MM.1S (cell line): Measurements from ENCODE around the gene OXT.

Source experiments
- DNase-seq: peaks from one replicate; pipeline ENCODE4 v3.0.0-alpha.2; 2015
- H2AFZ ChIP-seq: fragments of 300-600 bp; sonication (generic); 2 replicates; pipeline ENCODE4 v1.6.0; 2016; ENCODE audit warnings: antibody characterized with exemption, low read length
- H3F3A ChIP-seq: fragments of 300-600 bp; sonication (generic); 2 replicates; pipeline ENCODE4 v1.6.1; 2016; ENCODE audit warnings: mild to moderate bottlenecking, antibody characterized with exemption, low read length, moderate library complexity, mixed read lengths; ENCODE audit not compliant: insufficient read depth
- H3K27ac ChIP-seq: fragments of 300-600 bp; sonication (generic); 2 replicates; pipeline ENCODE4 v1.5.1; 2016; ENCODE audit warnings: mild to moderate bottlenecking, low read length
- H3K27me3 ChIP-seq: fragments of 300-600 bp; sonication (generic); replicated peaks from 2 replicates; pipeline ENCODE4 v1.6.0; 2016; ENCODE audit warnings: low read length; ENCODE audit not compliant: insufficient read depth
- H3K36me3 ChIP-seq: fragments of 300-600 bp; sonication (generic); replicated peaks from 2 replicates; pipeline ENCODE4 v1.6.1; 2016; ENCODE audit warnings: mild to moderate bottlenecking, low read length, mixed read lengths; ENCODE audit not compliant: insufficient read depth
- H3K4me1 ChIP-seq: fragments of 300-600 bp; sonication (generic); 2 replicates; pipeline ENCODE4 v1.6.1; 2016; ENCODE audit warnings: low read length, mixed read lengths
- H3K4me2 ChIP-seq: fragments of 300-600 bp; sonication (generic); 2 replicates; pipeline ENCODE4 v1.6.0; 2016; ENCODE audit warnings: low read depth, low read length
- H3K4me3 ChIP-seq: fragments of 300-600 bp; sonication (generic); 2 replicates; pipeline ENCODE4 v1.5.1; 2016; ENCODE audit warnings: low read length, mixed read lengths
- H3K79me2 ChIP-seq: fragments of 300-600 bp; sonication (generic); 2 replicates; pipeline ENCODE4 v1.6.1; 2016; ENCODE audit warnings: mixed run types, low read length, mixed read lengths
- H3K9ac ChIP-seq: fragments of 300-600 bp; sonication (generic); 2 replicates; pipeline ENCODE4 v1.6.1; 2016; ENCODE audit warnings: low read length, mixed read lengths
- H3K9me2 ChIP-seq: fragments of 300-600 bp; sonication (generic); replicated peaks from 2 replicates; pipeline ENCODE4 v1.6.1; 2016; ENCODE audit warnings: mild to moderate bottlenecking, low read length, mixed read lengths; ENCODE audit not compliant: insufficient read depth
- H3K9me3 ChIP-seq: fragments of 300-600 bp; sonication (generic); replicated peaks from 2 replicates; pipeline ENCODE4 v1.6.1; 2016; ENCODE audit warnings: mild to moderate bottlenecking, low read length, mixed read lengths; ENCODE audit not compliant: insufficient read depth
- H4K20me1 ChIP-seq: fragments of 300-600 bp; sonication (generic); 2 replicates; pipeline ENCODE4 v1.6.1; 2016; ENCODE audit warnings: mild to moderate bottlenecking, low read length, moderate library complexity, mixed read lengths; ENCODE audit not compliant: insufficient read depth
- CTCF ChIP-seq: fragments of 300-600 bp; sonication (generic); IDR thresholded peaks from 2 replicates; pipeline ENCODE4 v1.5.1; 2016; ENCODE audit warnings: antibody characterized with exemption, low read length, mixed read lengths
- EZH2 ChIP-seq: fragments of 300-600 bp; sonication (generic); optimal IDR thresholded peaks from 2 replicates; pipeline ENCODE3; 2017; ENCODE audit warnings: low read depth, mild to moderate bottlenecking, antibody characterized with exemption, low read length, mixed read lengths
- EZH2phosphoT487 ChIP-seq: fragments of 300-600 bp; sonication (generic); IDR thresholded peaks from 2 replicates; pipeline ENCODE4 v1.6.1; 2018; ENCODE audit warnings: antibody characterized with exemption, low read length

OXT gene

GRCh38 chr20:3027987-3028386, 43.4 kb upstream of the OXT start:
- H3K4me3 ChIP-seq: no peak overlapping the region
- H3K9ac ChIP-seq: no peak overlapping the region
- no peaks in the 10 kb centered on the region; the same call in 1 of the 2 replicates for H3K36me3 ChIP-seq
- no peak for TF ChIP-seq EZH2phosphoT487
- TF ChIP-seq EZH2: no peak
- TF ChIP-seq CTCF: no peak
- H3K27me3 ChIP-seq: no peaks in the 10 kb centered on the region
- H3K27ac ChIP-seq: no peak overlapping the region
- H3K9me2 ChIP-seq: no peaks in the 10 kb centered on the region
- no peaks in the 10 kb centered on the region for H4K20me1 ChIP-seq
- DNase-seq: no peak
- no peaks in the 10 kb centered on the region for H3K4me1 ChIP-seq
- H2AFZ ChIP-seq: no peak overlapping the region
- no peak overlapping the region for H3K4me2 ChIP-seq
- H3K79me2 ChIP-seq: no peaks in the 10 kb centered on the region
- no peaks in the 10 kb centered on the region for H3K9me3 ChIP-seq
- H3F3A ChIP-seq: no peaks in the 10 kb centered on the region

- Histone ChIP-seq H3K4me2 (no peak overlapping the region), H2AFZ (no peak overlapping the region), H3K9ac (no peak overlapping the region), H3K9me3 (no peaks in the 10 kb centered on the region), H3K79me2 (no peaks in the 10 kb centered on the region), H3K4me1 (no peaks in the 10 kb centered on the region), H3K36me3 (no peaks in the 10 kb centered on the region), H3K9me2 (no peaks in the 10 kb centered on the region), H4K20me1 (no peaks in the 10 kb centered on the region), H3K27ac (no peak overlapping the region), H3F3A (no peaks in the 10 kb centered on the region), H3K4me3 (no peak overlapping the region), H3K27me3 (no peaks in the 10 kb centered on the region)
- TF ChIP-seq CTCF (no peak), EZH2 (no peak), EZH2phosphoT487 (no peak)
- DNase-seq: no peak
These were observed 39.8 kb upstream of the OXT start for GRCh38 chr20:3031524-3032147.

GRCh38 chr20:3032624-3033023, 38.8 kb upstream of the OXT start:
- H3K36me3 ChIP-seq: peaks cover 4% of the 10 kb centered on the region; the same call in 1 of the 2 replicates
- no peak overlapping the region for H3K27ac ChIP-seq
- H3K4me2 ChIP-seq: no peak overlapping the region
- H3F3A ChIP-seq: no peaks in the 10 kb centered on the region
- H4K20me1 ChIP-seq: no peaks in the 10 kb centered on the region
- no peaks in the 10 kb centered on the region for H3K9me2 ChIP-seq
- no peaks in the 10 kb centered on the region for H3K4me1 ChIP-seq
- no peaks in the 10 kb centered on the region for H3K79me2 ChIP-seq
- DNase-seq: no peak
- TF ChIP-seq CTCF (no peak), EZH2 (no peak), EZH2phosphoT487 (no peak)
- no peak overlapping the region for H3K4me3 ChIP-seq
- no peaks in the 10 kb centered on the region for H3K27me3 ChIP-seq
- no peak overlapping the region for H3K9ac ChIP-seq
- no peak overlapping the region for H2AFZ ChIP-seq
- H3K9me3 ChIP-seq: no peaks in the 10 kb centered on the region
